Heart left ventricle (tissue), 13 donors: ENCODE data around the gene SYNM.

Source experiments
- CTCF ChIP-seq, 12 donors: fragments of 200-600 bp; sonication (generic) in 4 of 12; IDR thresholded peaks; one replicate each; pipeline versions ENCODE4 v1.5.0 to v1.8.0; 2018 to 2022; ENCODE audit warnings: antibody characterized with exemption in 12 of 12, mild to moderate bottlenecking in 5 of 12
- POLR2A ChIP-seq, 2 donors: fragments of 450-650 bp; IDR thresholded peaks; one replicate each; pipeline ENCODE4 v1.6.1; 2017; ENCODE audit warnings: antibody characterized with exemption in 2 of 2, mild to moderate bottlenecking in 2 of 2, moderate library complexity in 2 of 2
- donor health status: ischemic (EF 13 %, LVEDD 7.1; RV severe dilation, severe dysfunction).
- donor health status: DM: no; HTN: yes; CAD: no.
- donor health status: DM: no; HTN: no; CAD: no.
- donor health status: ischemic (EF 25% LVEDD 6.9; RV normal size, moderate dysfunction).
- donor health status: ischemic (EF 25% LVEDD 5.7; RV mildly dilated, moderate dysfunction).
- donor health status: ischemic (EF 35%, LVEDD 5.7; RV mildly dilated, moderate dysfunction).
- donor health status: nonischemic (EF 11% LVEDD 7.7; RV severe dilation, severe dysfunction).
- donor health status: DM: yes; HTN: yes; CAD: no.
- donor health status: PGD.
- donor health status: ischemic (EF 29% LVEDD 5.4; RV normal size, mild dysfunction).
- donor health status: nonischemic (EF 23%, LVEDD 6.1; RV moderate dilation, normal function).

- TF ChIP-seq POLR2A (IDR thresholded peaks at IDR 0.05) (no peak), CTCF (IDR thresholded peaks at IDR 0.05) (no peak)
Measured at GRCh38 chr15:99140590-99140989, 35.7 kb downstream of the SYNM start.
